SIG-M5 treated with dmso at 0.1 percent for 504 hours (cell line): ENCODE measurements around the gene TMEM135.
"Not testable (repeated sequence)": the region's sequence is repeated elsewhere in the genome, so short reads cannot be mapped to it uniquely, and the experiment has no call there.

Experiments used
- DNase-seq: peaks from one replicate; lab custom pipeline; 2025; ENCODE audit not compliant: unreplicated experiment; lab: John Stamatoyannopoulos, UW

The TMEM135 gene

DNA sequence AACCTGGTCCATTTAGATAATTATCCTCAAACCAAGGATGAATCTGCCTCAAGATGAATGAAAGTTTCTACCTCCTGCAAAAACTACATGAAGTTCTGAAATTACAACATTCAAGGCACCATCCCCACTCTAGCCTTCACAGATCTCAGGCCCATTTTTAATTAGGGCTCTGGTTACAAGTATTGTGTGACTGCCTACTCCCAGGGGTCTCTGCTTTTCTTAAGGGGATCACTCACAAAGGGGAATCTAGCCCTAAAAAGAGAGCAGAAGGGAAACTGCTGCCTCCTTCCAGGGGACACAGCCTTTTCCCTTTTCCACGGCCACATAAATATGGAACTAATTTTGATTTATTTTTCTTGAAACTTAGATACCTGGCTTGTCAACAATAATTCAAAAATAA is 17.4 kb upstream of the TMEM135 start:
- DNase-seq: no peak

DNA sequence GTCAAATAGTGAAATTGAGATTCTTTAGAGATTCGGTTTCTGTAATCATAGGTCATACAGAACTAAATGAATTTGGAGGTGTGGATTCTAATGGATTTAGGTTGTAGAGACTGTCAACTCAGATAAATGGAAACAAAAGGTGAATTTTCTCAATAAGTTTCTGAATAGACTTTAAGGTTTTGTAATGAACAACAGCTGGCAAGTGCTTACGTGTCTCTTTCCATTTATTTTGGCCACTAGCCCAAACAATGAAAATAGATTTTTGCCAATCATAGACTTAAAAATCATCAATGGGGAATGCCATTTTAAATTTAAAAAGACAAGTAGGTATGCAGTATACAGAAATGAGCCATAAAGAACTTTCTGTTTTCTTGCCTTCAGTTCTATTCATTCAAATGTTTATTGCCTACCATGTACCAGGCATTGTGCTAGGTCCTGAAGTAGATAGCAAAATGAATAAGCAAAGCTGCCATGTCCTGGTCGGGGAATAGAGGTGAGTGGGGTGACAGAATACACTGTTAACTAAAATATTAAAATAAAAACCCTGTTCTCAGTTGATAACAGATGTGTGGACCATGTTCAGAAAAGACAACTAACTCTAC is 16.9 kb upstream of the TMEM135 start:
- no peak for DNase-seq

DNA sequence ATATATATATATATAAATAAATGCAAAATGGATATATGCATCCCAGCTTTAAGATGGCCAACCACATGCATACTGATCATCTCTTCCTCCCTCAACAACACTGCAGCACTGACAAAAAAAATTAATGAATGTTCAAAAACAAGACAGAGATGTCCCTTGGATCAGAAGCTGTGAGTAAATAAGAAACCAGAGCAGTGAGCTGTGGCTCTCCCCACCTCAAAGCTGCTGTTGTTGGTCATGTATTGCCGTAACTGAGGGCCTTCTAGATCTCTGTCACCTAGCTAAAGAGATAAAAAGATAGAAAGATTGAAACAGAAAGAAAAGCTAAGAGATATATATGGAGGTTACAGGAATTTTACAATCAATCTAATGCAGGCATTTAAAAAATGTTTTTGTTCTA is 15.5 kb upstream of the TMEM135 start:
- DNase-seq: no peak

DNA sequence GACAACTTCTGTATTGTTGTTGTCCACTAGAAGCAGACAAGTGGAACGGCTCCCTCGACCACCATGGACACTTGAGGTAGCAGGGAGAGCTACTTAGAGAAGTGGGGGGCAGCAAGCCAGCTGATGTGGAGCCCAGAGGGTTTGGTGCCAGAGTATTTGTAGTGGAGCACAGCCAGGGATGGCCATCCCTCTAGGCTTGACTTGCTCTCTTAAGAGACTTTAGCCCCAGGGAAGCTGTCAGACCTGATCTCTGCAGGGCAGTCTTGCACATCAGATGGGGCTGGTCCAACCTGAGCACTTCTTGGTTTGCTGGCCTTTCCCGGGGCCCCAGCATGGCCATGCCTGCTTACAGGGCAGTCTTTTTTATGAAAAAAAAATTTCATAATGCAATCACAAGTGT is 15.0 kb upstream of the TMEM135 start:
- no peak for DNase-seq

DNA sequence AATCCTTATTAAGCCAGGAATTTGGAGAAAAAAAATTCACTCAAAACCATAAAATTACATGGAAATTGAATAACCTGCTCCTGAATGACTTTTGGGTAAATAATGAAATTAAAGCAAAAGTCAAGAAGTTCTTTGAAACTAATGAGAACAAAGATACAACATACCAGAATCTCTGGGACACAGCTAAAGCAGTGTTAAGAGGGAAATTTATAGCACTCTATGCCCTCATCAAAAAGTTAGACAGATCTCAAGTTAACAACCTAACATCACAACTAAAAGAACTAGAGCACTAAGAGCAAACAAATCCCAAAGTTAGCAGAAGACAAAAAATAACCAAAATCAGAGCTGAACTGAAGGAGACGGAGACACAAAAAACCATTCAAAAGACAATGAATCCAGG is 11.3 kb upstream of the TMEM135 start:
- DNase-seq: not testable (repeated sequence)

DNA sequence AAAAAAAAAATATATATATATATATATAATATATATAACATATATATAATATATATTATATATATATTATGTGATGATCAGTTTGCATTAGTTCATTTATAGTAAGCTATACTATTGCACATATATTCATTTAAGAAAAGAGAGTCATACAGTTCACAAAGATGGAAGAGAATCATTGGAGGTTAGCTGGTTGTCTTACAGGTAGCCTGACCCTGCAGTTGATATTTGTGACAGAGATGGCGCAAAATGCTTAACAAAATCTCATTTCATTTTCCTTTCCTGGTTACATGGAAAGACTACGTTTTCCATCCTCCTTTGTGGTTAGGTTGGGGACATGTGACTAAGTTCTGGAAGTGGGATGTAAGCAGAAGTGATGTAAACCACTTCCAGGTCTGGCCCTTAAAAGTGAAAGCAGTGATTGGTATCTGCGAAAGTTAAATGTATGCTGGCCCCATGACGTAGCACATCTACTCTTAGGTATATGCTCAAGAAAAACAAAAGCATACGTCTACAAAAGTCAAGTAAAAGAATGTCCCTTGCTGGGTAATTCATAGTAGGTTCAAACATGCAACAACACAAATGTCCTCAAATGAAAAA is 7.2 kb upstream of the TMEM135 start:
- no peak for DNase-seq

DNA sequence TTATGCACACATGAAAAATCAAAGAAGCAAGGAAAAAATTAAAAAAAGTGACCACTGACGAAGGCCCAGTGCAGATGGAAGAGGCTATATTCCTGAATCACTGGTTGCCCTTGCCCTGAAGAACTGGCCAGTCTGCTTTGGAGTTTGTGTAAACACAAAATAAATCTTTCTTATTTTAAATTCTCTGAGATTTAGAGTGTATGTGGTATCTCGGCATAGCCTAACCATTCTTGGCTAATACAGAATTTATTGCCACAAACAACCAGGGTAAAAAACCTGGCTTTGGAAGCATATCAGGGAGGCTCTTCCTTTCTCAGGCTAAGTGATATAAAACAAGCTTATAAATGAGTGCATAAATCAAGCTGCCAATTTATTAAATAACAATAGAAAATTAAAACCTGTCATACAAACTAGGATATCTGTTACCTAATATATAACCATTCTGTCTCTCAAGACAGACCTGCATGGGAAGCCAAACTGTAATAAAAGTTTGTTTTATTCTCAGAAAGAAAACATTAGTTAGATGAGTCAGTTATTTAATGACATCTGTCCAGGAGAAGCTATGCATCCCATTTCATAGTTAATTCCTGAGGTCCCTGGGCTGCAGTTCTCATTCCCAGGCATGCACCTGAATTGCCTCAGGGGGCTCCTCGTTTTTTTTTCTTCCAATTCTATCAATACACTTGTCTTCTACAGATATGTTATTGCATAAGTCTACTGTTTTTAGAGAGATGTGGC is 6.1 kb upstream of the TMEM135 start:
- no peak for DNase-seq

DNA sequence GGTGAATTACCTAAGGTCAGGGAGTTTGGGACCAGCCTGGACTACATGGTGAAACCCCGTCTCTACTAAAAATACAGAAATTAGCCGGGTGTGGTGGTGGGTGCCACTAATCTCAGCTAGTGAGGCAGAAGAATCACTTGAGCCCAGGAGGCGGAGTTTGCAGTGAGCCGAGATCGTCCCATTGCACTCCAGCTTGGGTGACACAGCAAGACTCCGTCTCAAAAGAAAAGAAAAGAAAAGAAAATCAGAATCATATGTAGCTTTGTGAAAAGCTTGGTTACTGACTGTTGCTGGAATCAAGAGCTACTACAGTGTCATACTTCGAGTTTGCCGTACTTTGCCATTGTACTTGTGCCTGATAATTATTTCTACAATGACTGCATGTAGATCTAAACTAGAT is 4.2 kb upstream of the TMEM135 start:
- DNase-seq: no peak

DNA sequence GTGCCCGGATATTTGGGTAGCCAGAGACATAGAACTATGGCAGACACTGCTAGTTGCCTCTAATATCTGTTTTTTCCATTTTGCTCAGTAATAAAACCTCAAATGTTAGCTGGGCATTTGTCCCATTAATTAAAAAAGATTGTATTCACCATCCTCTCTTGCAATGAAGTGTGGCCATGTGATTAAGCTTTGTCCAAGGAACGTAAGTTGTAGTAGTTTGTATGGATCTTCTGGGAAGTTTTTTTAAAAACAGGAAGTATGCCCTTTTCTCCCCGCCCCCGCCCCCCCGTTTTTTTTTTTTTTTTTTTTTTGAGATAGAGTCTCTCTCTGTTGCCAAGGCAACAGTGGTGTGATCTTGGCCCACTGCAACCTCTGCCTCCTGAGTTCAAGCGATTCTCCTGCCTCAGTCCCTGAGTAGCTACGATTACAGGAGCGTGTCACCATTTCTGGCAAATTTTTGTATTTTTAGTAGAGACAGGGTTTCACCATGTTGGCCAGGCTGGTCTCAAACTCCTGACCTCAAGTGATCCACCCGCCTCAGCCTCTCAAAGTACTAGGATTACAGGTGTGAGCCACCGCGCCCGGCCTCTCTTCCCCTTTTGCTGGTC is 1.7 kb upstream of the TMEM135 start:
- no peak for DNase-seq

DNA sequence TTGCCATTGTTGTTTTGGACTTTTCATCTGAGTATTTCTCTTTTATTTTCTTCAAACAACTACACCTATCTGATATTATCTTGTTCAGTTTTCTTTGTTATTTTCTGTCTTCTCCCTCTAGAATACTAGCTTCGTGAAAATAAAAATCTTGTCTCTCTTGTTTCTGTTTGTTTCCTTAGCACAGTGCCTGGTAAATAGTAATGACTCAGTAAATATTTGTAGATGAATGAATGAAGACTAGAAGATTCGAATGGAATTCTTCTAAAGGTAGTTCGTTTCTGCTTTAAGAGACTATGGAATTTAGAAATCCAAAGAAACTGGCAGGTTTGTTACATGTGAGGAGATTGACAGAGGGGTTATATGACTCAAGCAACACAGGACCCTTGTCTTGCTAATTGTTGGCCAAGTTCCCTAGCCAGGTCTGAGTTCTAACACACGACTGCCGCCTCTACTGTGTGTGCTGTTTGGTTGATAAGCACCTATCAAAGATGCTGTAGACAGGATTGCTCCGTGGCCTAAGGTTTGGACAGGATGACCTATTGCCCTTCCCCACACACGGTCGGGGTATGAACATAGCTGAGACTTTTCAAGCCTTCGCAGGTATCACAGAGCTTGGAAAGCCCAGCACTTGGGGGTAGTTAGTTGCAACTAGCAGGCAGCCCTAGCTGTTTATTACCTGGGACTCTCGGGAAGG is 831 bp upstream of the TMEM135 start:
- no peak for DNase-seq

DNA sequence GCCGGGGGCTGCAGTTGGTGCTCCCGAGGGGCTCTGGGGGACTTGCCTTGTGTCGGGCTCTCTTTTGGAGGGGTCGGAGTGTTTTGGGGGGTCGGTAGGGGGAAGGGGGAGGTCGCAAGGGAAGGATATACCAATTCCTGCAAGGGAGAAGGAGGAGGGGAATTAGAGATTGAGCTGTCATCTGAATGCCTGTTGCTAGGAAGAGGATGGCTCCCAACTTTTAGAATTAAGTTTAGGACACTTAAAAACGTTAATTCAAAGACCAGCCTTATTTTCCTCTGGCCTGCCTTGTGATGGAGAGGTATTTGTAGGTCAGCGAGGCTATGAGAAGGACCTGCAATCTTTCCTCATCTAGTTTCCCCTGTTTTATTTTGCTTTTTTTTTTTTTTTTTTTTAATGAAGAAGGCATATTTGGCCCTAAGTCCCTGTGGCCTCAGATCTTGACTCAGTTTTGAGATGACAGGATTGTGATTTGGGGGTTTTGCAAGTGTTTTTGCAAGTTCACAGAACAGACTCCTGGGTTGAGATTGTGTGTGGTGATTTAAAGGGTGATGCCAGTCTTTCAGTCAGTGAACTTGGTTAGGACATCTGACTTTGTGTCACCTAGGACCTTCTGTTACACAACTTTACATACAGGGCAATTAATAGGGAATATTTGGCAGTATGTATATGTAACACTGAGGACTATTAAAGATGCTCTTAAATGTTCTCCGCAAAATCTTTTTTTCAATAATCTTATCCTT is 672 bp downstream of the TMEM135 start:
- no peak for DNase-seq

DNA sequence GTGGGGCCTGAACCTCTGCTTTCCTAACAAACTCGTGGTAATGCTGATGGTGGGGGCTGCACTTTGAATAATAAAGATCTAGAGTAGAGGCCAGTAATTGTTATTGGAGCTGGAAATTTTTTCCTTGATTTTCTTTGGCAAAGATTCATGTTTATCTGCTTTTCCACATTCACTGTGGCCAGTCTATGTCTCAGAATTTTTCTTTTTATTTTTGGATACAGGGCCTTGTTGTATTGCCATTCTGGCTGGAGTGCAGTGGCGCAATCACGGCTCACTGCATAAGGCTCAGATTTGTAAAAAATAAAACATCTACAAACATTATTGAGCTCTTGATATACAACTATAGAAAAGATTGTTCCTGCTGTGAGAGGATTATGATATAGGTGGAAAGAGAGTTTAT is 1.6 kb downstream of the TMEM135 start:
- DNase-seq: no peak

DNA sequence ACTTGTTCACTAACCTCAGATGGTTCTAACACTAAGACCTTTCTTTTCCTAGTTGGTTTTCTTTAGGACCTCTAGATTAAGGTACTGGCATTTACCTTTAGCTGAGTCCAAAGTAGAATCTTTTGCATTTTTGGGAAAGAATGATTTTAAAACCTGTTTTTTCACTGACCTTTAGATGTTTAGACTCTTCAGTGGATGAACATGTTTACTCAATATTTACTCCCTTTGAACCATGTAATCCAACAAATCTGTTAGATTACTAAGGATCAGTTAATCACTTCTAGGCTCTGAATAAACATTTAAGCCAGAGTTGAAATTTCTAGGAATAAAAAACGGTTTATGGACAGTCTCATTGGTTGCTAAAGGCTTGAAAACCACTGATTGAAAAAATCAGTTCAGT is 6.2 kb downstream of the TMEM135 start:
- no peak for DNase-seq

DNA sequence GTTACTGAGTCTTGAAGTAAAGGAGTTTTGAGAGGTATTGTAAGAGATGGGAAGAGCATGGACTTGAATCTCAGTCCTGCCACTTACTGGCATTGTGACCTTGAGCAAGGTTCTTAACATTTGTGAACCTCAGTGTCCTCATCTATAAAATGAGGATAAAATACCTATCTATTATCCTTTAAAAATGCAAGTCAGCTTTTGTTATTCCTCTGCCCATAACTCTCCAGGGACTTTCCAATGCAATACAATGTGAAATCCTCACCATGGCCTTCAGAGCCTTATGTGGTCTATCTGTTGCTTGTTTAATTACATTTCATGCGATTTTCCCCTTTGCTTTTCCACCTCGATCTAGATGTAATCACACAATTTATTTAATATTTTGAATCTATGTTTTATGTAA is 9.1 kb downstream of the TMEM135 start:
- DNase-seq: no peak

DNA sequence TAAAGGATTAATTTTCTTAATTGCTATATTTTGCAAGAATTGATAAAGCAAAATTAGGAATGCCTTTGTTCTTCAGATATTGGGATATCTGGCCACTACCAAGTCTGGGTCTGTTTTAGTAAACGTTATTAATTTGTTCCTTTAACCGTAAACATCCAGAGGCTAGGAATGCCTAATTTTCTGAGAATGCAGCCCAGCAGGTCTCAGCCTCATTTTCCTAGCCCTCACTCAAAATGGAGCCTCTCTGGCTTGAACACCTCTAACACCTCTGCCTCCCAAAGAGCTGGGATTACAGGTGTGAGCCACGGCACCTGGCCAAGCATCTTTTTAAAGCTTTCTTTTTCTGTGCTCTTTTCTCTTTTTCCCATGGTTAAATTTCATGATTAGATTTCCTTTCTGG is 18.4 kb downstream of the TMEM135 start:
- no peak for DNase-seq

DNA sequence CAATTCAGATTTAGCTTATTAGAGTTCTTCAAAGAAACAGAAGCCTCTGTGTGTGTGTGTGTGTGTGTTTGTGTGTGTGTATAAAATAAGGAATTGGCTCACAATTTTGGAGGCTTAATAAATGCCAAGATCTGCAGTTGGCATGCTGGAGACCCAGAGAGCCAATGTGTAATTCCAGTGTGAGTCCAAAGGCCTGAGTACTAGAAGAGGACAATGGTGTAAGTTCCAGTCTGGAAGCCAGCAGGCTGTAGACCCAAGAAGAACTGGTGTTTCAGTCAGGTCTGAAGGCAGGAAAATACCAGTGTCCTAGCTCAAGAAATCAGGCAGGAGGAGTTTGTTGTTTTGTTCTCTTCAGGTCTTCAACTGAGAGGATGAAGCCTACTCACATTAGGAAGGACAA is 20.0 kb downstream of the TMEM135 start:
- no peak for DNase-seq

DNA sequence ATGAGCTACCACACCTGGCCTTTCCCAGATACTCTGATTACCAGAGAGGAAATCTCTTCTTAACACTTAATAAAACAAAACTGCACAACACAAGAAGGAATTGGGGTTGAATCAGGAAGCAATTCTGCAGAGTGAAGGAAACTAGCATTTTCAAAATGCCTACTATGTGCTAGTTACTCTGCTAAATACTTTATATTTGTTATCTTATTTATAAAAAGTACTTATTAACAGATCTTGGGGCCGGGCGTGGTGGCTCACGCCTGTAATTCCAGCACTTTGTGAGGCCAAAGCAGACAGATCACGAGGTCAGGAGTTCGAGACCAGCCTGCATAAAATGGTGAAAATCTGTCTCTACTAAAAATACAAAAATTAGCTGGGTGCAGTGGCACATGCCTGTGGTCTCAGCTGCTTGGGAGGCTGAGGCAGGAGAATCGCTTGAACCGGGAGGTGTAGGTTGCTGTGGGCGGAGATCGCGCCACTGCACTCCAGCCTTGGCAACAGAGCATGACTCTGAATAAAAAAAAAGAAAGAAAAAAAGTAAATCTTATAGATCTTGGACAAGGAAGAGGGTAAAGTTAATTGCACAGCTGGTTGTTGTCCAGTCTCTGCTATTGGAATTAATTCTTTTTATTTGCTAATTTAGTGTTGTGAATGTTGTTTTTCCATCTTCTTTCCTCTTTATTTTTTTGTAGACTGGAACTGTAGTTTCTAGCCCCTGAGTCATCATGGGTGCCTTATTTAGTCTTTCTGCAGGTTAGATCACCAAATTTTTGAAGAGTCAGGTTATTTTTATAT is 22.1 kb downstream of the TMEM135 start:
- DNase-seq: no peak

DNA sequence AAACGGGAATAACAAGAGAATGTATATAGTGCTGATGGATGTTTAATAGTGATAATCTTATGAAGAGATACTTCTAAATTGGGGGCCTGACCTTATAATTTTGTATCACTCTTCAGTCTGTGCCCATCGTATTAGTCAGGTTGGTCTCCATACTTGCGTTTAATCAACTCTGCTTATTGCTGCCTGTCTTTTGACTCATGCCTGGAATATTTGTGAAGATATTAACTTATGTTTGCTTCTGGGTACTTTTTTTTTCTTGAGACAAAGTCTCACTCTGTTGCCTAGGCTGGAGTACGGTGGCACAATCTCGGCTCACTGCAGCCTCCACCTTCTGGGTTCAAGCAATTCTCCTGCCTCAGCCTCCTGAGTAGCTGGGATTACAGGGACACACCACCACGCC is 24.0 kb downstream of the TMEM135 start:
- DNase-seq: no peak

DNA sequence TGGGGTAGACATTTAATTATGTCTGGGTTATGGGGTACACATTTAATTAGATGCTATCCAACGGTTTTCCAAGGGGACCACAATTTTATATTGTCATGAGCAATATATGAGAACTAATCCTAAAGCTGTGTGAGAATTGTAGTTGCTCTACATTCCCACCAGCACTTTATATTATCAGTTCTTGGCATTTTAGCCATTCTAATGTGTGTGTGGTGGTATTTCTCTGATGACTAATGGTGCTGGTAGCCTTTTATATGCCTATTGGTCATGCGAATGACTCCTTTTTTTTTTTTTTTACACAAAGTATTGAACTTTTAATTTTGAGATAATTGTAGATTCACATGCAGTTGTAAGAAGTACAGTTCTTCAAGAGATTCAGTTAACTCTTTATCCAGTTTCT is 26.2 kb downstream of the TMEM135 start:
- DNase-seq: no peak

DNA sequence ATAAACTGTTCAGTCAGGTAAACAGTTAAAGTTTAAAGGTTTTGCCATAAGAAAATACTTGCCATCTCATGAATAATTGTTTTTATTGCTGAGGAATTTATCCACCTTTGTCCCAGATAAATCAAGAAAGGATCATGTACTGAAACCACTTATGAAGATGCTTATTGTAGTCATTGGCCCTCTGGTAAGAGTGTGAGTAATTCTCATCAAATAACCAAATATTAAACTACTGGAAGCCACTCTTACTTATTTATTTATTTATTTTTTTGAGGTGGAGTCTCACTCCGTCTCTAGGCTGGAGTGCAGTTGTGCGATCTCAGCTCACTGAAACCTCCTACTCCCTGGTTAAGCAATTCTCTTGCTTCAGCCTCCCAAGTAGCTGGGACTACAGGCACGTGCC is 35.1 kb downstream of the TMEM135 start:
- DNase-seq: no peak
